ENCODE measurements around the gene KIF26B. TPM values are rescaled to one million over a fixed set of nuclear protein-coding genes. Genes with fewer than 3 reads are reported as not detected.

Gene KIF26B
- total and polyA plus RNA-seq, 10 of the 15 experiments (the other 5 are each of a cell fraction or from before 2014, with no cell fraction given): 0.35 to 11.6 (median 2.2) TPM

DNA sequence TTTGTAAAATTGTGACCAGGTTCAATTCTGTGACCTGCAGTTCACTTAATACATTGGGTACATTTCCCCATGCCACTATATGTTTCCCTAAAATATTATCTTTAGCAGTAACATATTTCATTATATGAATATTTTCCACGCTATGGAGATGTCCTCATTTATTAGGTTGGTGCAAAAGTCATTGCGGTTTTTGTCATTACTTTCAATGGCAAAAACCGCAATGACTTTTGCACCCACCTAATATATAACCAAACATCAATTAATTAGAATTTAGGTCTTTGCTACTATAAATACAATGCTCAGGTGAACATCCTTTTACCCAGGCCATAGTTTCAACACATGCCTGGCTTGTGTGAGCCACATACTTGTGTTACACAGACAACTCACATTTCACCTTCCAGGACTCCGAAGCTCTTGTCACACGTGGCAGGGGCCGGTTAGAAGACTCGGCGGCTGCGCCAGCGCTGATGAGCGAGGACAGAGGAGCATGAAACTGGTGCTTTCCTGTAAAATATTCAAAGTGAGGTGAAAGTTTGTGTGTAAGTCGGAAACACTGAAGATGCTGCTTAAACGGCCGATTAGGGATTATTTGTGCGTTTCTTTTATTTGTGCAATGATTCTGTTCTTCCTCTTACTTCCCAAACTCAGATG is 215.5 kb downstream of the KIF26B start:
- no peaks in the 10 kb centered on the region for H4K20me1 ChIP-seq (ENCODE audit: control insufficient read depth, insufficient read depth)
- no peak overlapping the region for H3K9ac ChIP-seq (ENCODE audit: control insufficient read depth, insufficient read depth, low read length)
- H3K4me1 ChIP-seq (ENCODE audit: control insufficient read depth, insufficient read depth, low read length): no peaks in the 10 kb centered on the region
- in situ Hi-C loops (cut with MboI): no loop called here
- H3K27me3 ChIP-seq (replicated peaks in 1 of 2; ENCODE audit: control insufficient read depth in 2 of 2, insufficient read depth in 2 of 2, low read length in 1 of 2): peaks cover 0 to 2% of the 10 kb centered on the region in 2 experiments; a peak in 1 of 4 replicates
- no peaks in the 10 kb centered on the region for H3K79me2 ChIP-seq (ENCODE audit: control insufficient read depth, insufficient read depth, low read length)
- ChIA-PET POLR2A (no interaction called here), CTCF (no interaction called here), SMC1A (ENCODE audit: uncharacterized antibody, unreplicated experiment) (no interaction called here), RAD21 (ENCODE audit: unreplicated experiment) (no interaction called here)
- no peaks in the 10 kb centered on the region for H3K9me3 ChIP-seq (replicated peaks; ENCODE audit: control insufficient read depth, insufficient read depth, low read length)
- H3K4me3 ChIP-seq: no peak overlapping the region
- TF ChIP-seq EP300 (IDR thresholded peaks at IDR 0.05; ENCODE audit: borderline replicate concordance in 1 of 2, control insufficient read depth in 1 of 2, low read depth in 2 of 2, low read length in 2 of 2) (no peak), SMC3 (IDR thresholded peaks at IDR 0.05; ENCODE audit: borderline replicate concordance, low read length) (no peak), CEBPB (IDR thresholded peaks at IDR 0.05; ENCODE audit: borderline replicate concordance in 1 of 2, low read depth in 2 of 2, low read length in 2 of 2) (no peak), ASH2L (IDR thresholded peaks at IDR 0.05; ENCODE audit: borderline replicate concordance, low read depth) (no peak), NBN (IDR thresholded peaks at IDR 0.05) (no peak), RCOR1 (conservative IDR thresholded peaks at IDR 0.05; ENCODE audit: low read depth, low read length) (no peak), NFXL1 (IDR thresholded peaks at IDR 0.05; ENCODE audit: borderline replicate concordance) (no peak), NFYA (IDR thresholded peaks at IDR 0.05; ENCODE audit: borderline replicate concordance, low read depth, low read length) (no peak), YY1 (IDR thresholded peaks at IDR 0.05; ENCODE audit: low read depth, low read length) (no peak), KLF5 (IDR thresholded peaks at IDR 0.05; ENCODE audit: partially characterized antibody) (no peak)
- no peak overlapping the region for H2AFZ ChIP-seq (ENCODE audit: control insufficient read depth, low read depth, low read length)
- no peak for FAIRE-seq
- H3K27ac ChIP-seq (ENCODE audit: control insufficient read depth, insufficient read depth): no peak overlapping the region
- no peak overlapping the region for H3K4me2 ChIP-seq (ENCODE audit: control insufficient read depth, insufficient read depth)
- BruUV-seq (replicated peaks): no TSS peak
- no peak for ATAC-seq
- H3K36me3 ChIP-seq (ENCODE audit: control insufficient read depth in 2 of 2, insufficient read depth in 2 of 2, low read length in 1 of 2): no peaks in the 10 kb centered on the region
- WGBS (ENCODE audit: insufficient coverage, insufficient replicate concordance, low lambda C conversion rate, missing lambda C conversion rate): 60% methylated on average over 15 of the region's 15 CpGs
- no peak for DNase-seq (ENCODE audit: low read depth, low spot score)
- intact Hi-C loops (cut with micrococcal nuclease; ENCODE audit: unreplicated experiment): no loop called here
